DND-41 (cell line): ENCODE data around the gene ZNF366.

ENCODE experiments used
- EZH2 ChIP-seq: IDR thresholded peaks from 3 replicates; pipeline ENCODE4 v1.6.1; 2012; ENCODE audit warnings: borderline replicate concordance, low read depth, mild to moderate bottlenecking, moderate library complexity, low read length, inconsistent platforms; ENCODE audit not compliant: severe bottlenecking
- TF ChIP-seq, protein P1 (sequence below): IDR thresholded peaks from 2 replicates; pipeline ENCODE4 v1.5.1; 2012; ENCODE audit warnings: borderline replicate concordance, low read length, moderate library complexity, mild to moderate bottlenecking; ENCODE audit not compliant: poor library complexity, severe bottlenecking; ENCODE audit errors: extremely low read depth

DNA sequence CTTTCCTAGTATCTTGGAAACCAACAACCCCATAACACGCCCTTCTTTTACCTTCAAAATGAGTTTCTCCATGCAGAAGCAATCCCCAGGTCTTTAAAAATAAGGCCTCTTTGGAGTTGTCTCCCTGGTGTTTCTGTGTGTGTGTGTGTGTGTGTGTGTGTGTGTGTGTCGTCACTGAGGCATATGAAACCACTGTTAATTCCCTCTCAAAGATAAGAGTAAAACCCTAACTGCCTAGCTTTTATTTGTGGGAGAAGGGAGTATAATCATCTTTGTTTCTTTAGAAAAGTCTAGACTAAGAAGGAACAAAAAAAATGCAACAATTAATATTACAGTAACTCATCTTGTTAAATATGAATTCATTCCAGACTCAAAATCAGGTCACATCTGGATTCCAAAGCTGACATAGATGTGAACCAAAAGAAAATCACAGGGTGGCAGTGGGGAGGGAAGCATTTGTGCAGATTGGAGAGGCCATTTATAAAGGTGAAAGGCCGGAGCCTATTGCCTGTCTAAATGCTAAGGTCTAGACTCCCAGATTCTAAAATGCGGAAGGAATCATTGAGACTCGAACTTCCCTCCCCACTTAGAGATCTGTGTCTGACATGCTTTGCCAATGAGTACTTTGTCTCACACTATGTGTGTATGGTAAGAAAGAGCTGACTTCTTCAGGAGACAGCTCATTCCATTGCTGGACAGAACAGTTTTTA, 91.4 kb downstream of the ZNF366 start:
- TF ChIP-seq, protein P1, sequence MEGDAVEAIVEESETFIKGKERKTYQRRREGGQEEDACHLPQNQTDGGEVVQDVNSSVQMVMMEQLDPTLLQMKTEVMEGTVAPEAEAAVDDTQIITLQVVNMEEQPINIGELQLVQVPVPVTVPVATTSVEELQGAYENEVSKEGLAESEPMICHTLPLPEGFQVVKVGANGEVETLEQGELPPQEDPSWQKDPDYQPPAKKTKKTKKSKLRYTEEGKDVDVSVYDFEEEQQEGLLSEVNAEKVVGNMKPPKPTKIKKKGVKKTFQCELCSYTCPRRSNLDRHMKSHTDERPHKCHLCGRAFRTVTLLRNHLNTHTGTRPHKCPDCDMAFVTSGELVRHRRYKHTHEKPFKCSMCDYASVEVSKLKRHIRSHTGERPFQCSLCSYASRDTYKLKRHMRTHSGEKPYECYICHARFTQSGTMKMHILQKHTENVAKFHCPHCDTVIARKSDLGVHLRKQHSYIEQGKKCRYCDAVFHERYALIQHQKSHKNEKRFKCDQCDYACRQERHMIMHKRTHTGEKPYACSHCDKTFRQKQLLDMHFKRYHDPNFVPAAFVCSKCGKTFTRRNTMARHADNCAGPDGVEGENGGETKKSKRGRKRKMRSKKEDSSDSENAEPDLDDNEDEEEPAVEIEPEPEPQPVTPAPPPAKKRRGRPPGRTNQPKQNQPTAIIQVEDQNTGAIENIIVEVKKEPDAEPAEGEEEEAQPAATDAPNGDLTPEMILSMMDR: no peak
- no peak for TF ChIP-seq EZH2
